Spleen (tissue), 11 donors: Measurements from ENCODE around the gene ITM2B. TPM values are rescaled to one million over a fixed set of nuclear protein-coding genes. Genes with fewer than 3 reads are reported as not detected.

Experiments used
- DNase-seq: peaks from one replicate; pipeline ENCODE4 v3.0.0-alpha.2; 2020
- H3K27ac ChIP-seq, 8 donors: fragments of 200-600 bp; sonication (generic) in 7 of 8; 1 replicate in 4 of 8; 2 replicates in 4 of 8; pipeline versions ENCODE4 v1.5.0 to v1.8.0; 2016 to 2021; ENCODE audit warnings: inconsistent platforms in 4 of 8, mild to moderate bottlenecking in 4 of 8, moderate library complexity in 1 of 8
- H3K27me3 ChIP-seq, 7 donors: fragments of 200-600 bp; sonication (generic) in 6 of 7; replicated peaks in 1 of 7; 1 replicate in 4 of 7; 2 replicates in 3 of 7; pipeline versions ENCODE4 v1.5.0 to v1.8.0; 2016 to 2021; ENCODE audit warnings: inconsistent platforms in 3 of 7, mild to moderate bottlenecking in 1 of 7
- H3K36me3 ChIP-seq, 6 donors: fragments of 200-600 bp; sonication (generic) in 5 of 6; 1 replicate in 4 of 6; 2 replicates in 2 of 6; pipeline versions ENCODE4 v1.5.0 to v1.8.0; 2016 to 2021; ENCODE audit warnings: inconsistent platforms in 2 of 6
- H3K4me1 ChIP-seq, 6 donors: fragments of 200-600 bp; sonication (generic) in 5 of 6; 1 replicate in 3 of 6; 2 replicates in 3 of 6; pipeline versions ENCODE4 v1.5.0 to v1.8.0; 2016 to 2021; ENCODE audit warnings: inconsistent platforms in 3 of 6
- H3K4me3 ChIP-seq, 8 donors: fragments of 200-600 bp; sonication (generic) in 7 of 8; 1 replicate in 4 of 8; 2 replicates in 4 of 8; pipeline versions ENCODE4 v1.5.0 to v1.8.0; 2016 to 2021; ENCODE audit warnings: inconsistent platforms in 4 of 8, mild to moderate bottlenecking in 4 of 8, moderate library complexity in 2 of 8
- H3K9me3 ChIP-seq, 8 donors: fragments of 200-600 bp; sonication (generic) in 7 of 8; 1 replicate in 4 of 8; 2 replicates in 4 of 8; pipeline versions ENCODE4 v1.5.0 to v1.8.0; 2016 to 2021; ENCODE audit warnings: inconsistent platforms in 4 of 8
- POLR2A ChIP-seq, 3 donors: fragments of 450-650 bp; IDR thresholded peaks; one replicate each; pipeline ENCODE4 v1.5.1; 2017; ENCODE audit warnings: antibody characterized with exemption in 3 of 3, mild to moderate bottlenecking in 1 of 3
- POLR2AphosphoS5 ChIP-seq, 3 donors: sonication (generic); formaldehyde crosslinking; IDR thresholded peaks; one replicate each; pipeline ENCODE4 v1.5.1; 2017; ENCODE audit warnings: antibody characterized with exemption in 3 of 3
- WGBS, 5 donors: extraction: QIAGEN DNeasy Blood & Tissue Kit in 3 of 5; methylation state at CpG; one replicate each; pipeline versions ENCODE4 v1.1.5 to v1.1.7; 2013 to 2018; 5-methylcytosine and 5-hydroxymethylcytosine counted together
- intact Hi-C: fragments of 100-400 bp; cut with DNase I; formaldehyde crosslinking; loops from one replicate; pipeline ENCODE4 v1.15.0; 2023; ENCODE audit warnings: low total_unique reads
- polyA plus RNA-seq, 3 donors: library from polyadenylated mRNA; stranded (reverse); fragments of 200-250 nt; gene quantifications; one replicate each; pipeline ENCODE4 v1.2.1, GENCODE V29; 2013
- total RNA-seq, 7 donors: library from RNA; depleted of rRNA in 3 of 7; stranded (reverse); fragments of >200 nt in 3 of 7; fragmentation: NEBNext Ultra II Directional in 4 of 7; extraction: Animal tissue kit (Norgen Biotek cat#: 25700) in 4 of 7; gene quantifications; one replicate each; pipeline versions ENCODE4 v1.1.0 to v1.2.1, GENCODE V29; 2016 to 2021
- TF ChIP-seq, protein P1 (sequence below), 11 experiments: fragments of 200-600 bp in 7 of 11; fragments of 450-650 bp in 4 of 11; sonication (generic) in 4 of 11; IDR thresholded peaks in 8 of 11; conservative IDR thresholded peaks in 3 of 11; 1 replicate in 7 of 11; 2 replicates in 4 of 11; pipeline versions ENCODE4 v1.4.0 to v1.8.0; 2016 to 2021; ENCODE audit warnings: antibody characterized with exemption in 11 of 11, inconsistent platforms in 4 of 11, mild to moderate bottlenecking in 1 of 11
- donor health status: healthy with polysubstance abuse.
- donor health status: DM: no; HTN: no; CAD: no; lungs with moderate emphysema.
- donor health status: DM: no; HTN: no; CAD: no.
- donor health status: Bipolar disorder and iron deficiency.
- donor health status: healthy.
- donor health status: DM: no; HTN: no; CAD: no.
- donor health status: DM: yes; HTN: yes; CAD: no.

The ITM2B gene
- total and polyA plus RNA-seq, 10 donors: 244 to 890 (median 651) TPM

DNA sequence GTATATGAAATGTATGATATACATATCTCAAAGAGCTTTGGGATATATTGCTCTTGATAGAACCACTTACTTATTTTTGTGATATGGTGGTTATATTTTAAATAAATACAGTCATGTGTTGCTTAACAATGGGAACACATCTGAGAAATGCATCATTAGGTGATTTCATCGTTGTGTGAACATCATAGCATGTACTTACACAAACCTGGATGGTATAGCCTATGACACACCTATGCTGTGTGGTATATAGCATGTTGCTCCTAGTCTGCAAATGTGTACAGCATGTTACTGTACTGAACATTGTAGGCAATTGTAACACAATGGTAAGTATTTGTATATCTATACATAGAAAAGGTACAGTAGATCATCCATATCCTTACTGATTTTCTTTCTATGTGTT, 78.2 kb downstream of the ITM2B start:
- TF ChIP-seq, protein P1, sequence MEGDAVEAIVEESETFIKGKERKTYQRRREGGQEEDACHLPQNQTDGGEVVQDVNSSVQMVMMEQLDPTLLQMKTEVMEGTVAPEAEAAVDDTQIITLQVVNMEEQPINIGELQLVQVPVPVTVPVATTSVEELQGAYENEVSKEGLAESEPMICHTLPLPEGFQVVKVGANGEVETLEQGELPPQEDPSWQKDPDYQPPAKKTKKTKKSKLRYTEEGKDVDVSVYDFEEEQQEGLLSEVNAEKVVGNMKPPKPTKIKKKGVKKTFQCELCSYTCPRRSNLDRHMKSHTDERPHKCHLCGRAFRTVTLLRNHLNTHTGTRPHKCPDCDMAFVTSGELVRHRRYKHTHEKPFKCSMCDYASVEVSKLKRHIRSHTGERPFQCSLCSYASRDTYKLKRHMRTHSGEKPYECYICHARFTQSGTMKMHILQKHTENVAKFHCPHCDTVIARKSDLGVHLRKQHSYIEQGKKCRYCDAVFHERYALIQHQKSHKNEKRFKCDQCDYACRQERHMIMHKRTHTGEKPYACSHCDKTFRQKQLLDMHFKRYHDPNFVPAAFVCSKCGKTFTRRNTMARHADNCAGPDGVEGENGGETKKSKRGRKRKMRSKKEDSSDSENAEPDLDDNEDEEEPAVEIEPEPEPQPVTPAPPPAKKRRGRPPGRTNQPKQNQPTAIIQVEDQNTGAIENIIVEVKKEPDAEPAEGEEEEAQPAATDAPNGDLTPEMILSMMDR (IDR thresholded peaks at IDR 0.05 in 8 of 11, conservative IDR thresholded peaks at IDR 0.05 in 3 of 11): no peak
- TF ChIP-seq POLR2AphosphoS5 (IDR thresholded peaks at IDR 0.05) (no peak), POLR2A (IDR thresholded peaks at IDR 0.05) (no peak)
- H3K9me3 ChIP-seq: peaks cover 0 to 6% (median 0%) of the 10 kb centered on the region in 8 donors
- peaks cover 4 to 90% (median 43%) of the 10 kb centered on the region in 6 donors for H3K4me1 ChIP-seq
- no peaks in the 10 kb centered on the region for H3K27me3 ChIP-seq
- WGBS, 5 donors: 94 to 96% (median 95%) methylated on average over 1 of the region's 1 CpG
- H3K36me3 ChIP-seq: peaks cover 0 to 80% (median 17%) of the 10 kb centered on the region in 6 donors
- DNase-seq: no peak
- intact Hi-C loops: no loop called here
- no peak overlapping the region for H3K27ac ChIP-seq
- no peak overlapping the region for H3K4me3 ChIP-seq

GRCh38 chr13:48315969-48316650, 83.1 kb downstream of the ITM2B start:
- intact Hi-C loops: no loop called here
- H3K4me1 ChIP-seq: peaks cover 0 to 87% (median 19%) of the 10 kb centered on the region in 6 donors
- WGBS, 5 donors: 86 to 92% (median 88%) methylated on average over 17 of the region's 17 CpGs
- peaks cover 0 to 20% (median 8%) of the 10 kb centered on the region in 8 donors for H3K9me3 ChIP-seq
- H3K27me3 ChIP-seq: peaks cover 0 to 12% (median 0%) of the 10 kb centered on the region in 7 donors
- no peak for DNase-seq
- H3K36me3 ChIP-seq: peaks cover 0 to 85% (median 22%) of the 10 kb centered on the region in 6 donors
- TF ChIP-seq, protein P1 (IDR thresholded peaks at IDR 0.05 in 8 of 11, conservative IDR thresholded peaks at IDR 0.05 in 3 of 11): no peak
- no peak for TF ChIP-seq POLR2A (IDR thresholded peaks at IDR 0.05)
- TF ChIP-seq POLR2AphosphoS5 (IDR thresholded peaks at IDR 0.05): no peak
- H3K4me3 ChIP-seq: no peak overlapping the region
- H3K27ac ChIP-seq: no peak overlapping the region

GRCh38 chr13:48316826-48317510, 84.0 kb downstream of the ITM2B start:
- peak overlapping the region in 1 of 8 donors; percentile 56 for H3K4me3 ChIP-seq
- H3K27ac ChIP-seq: peak overlapping the region in 2 of 8 donors; percentile 34 to 38
- peaks cover 0 to 13% (median 0%) of the 10 kb centered on the region in 7 donors for H3K27me3 ChIP-seq
- peaks cover 3 to 29% (median 17%) of the 10 kb centered on the region in 8 donors for H3K9me3 ChIP-seq
- peak in 2 of 3 donors; percentile 13 to 61 for TF ChIP-seq POLR2AphosphoS5 (IDR thresholded peaks at IDR 0.05)
- no peak for TF ChIP-seq POLR2A (IDR thresholded peaks at IDR 0.05)
- peaks cover 0 to 81% (median 21%) of the 10 kb centered on the region in 6 donors for H3K36me3 ChIP-seq
- DNase-seq: peak; percentile 74
- peaks cover 0 to 86% (median 17%) of the 10 kb centered on the region in 6 donors for H3K4me1 ChIP-seq
- intact Hi-C loops: no loop called here
- 93 to 96% (median 96%) methylated on average over 43 of the region's 43 CpGs for WGBS, 5 donors

GRCh38 chr13:48317511-48318376, 84.7 kb downstream of the ITM2B start:
- Histone ChIP-seq H3K36me3 (peaks cover 0 to 73% (median 19%) of the 10 kb centered on the region in 6 donors), H3K27me3 (peaks cover 0 to 13% (median 0%) of the 10 kb centered on the region in 7 donors), H3K4me3 (peak overlapping the region in 4 of 8 donors; percentile 30 to 56 (median 34)), H3K9me3 (peaks cover 8 to 36% (median 25%) of the 10 kb centered on the region in 8 donors), H3K27ac (peak overlapping the region in 3 of 8 donors; percentile 7 to 38 (median 34)), H3K4me1 (peaks cover 0 to 78% (median 13%) of the 10 kb centered on the region in 6 donors)
- no peak for DNase-seq
- intact Hi-C loops: no loop called here
- TF ChIP-seq POLR2AphosphoS5 (IDR thresholded peaks at IDR 0.05) (peak in 2 of 3 donors; percentile 6 to 62), POLR2A (IDR thresholded peaks at IDR 0.05) (no peak)
- WGBS, 5 donors: 82 to 85% (median 85%) methylated on average over 38 to 41 of the region's 41 CpGs
